Prostate gland (tissue), 2 donors: ENCODE measurements around the gene VPS26C.

Experiments used
- POLR2A ChIP-seq: fragments of 450-650 bp; IDR thresholded peaks from one replicate; pipeline ENCODE4 v1.6.1; 2016; ENCODE audit warnings: antibody characterized with exemption, mild to moderate bottlenecking
- POLR2AphosphoS5 ChIP-seq: sonication (generic); formaldehyde crosslinking; IDR thresholded peaks from one replicate; pipeline ENCODE4 v1.6.1; 2017; ENCODE audit warnings: antibody characterized with exemption
- TF ChIP-seq, protein P1 (sequence below), 4 experiments: fragments of 200-600 bp in 2 of 4; fragments of 450-650 bp in 2 of 4; sonication (generic) in 2 of 4; IDR thresholded peaks; 1 replicate in 3 of 4; 2 replicates in 1 of 4; pipeline ENCODE4 v1.5.1; 2016 to 2019; ENCODE audit warnings: antibody characterized with exemption in 4 of 4, mild to moderate bottlenecking in 2 of 4, moderate library complexity in 2 of 4

DNA sequence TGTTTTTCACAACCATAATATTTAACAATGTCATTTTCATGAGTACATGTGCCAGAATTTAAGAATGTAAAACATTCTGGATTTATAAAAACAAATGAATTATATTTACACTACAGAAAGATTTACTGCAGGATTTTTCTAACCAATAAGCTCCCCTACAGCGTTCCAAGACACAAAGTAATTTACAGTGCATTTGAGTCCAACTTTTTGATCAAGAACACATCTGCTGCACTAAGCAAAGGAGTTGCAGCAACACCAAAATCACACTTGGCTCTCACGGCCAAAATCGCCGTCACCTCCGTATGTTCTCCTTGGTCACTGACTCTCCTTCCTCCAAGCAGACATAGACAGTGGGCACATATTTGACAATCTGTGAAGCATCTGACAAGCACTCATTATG lies 7.7 kb downstream of the VPS26C start:
- TF ChIP-seq, protein P1, sequence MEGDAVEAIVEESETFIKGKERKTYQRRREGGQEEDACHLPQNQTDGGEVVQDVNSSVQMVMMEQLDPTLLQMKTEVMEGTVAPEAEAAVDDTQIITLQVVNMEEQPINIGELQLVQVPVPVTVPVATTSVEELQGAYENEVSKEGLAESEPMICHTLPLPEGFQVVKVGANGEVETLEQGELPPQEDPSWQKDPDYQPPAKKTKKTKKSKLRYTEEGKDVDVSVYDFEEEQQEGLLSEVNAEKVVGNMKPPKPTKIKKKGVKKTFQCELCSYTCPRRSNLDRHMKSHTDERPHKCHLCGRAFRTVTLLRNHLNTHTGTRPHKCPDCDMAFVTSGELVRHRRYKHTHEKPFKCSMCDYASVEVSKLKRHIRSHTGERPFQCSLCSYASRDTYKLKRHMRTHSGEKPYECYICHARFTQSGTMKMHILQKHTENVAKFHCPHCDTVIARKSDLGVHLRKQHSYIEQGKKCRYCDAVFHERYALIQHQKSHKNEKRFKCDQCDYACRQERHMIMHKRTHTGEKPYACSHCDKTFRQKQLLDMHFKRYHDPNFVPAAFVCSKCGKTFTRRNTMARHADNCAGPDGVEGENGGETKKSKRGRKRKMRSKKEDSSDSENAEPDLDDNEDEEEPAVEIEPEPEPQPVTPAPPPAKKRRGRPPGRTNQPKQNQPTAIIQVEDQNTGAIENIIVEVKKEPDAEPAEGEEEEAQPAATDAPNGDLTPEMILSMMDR (IDR thresholded peaks at IDR 0.05) = no peak
- no peak for TF ChIP-seq POLR2AphosphoS5
- no peak for TF ChIP-seq POLR2A
